ENCODE data around the gene NACAD.
A peak's percentile ranks its signal among the peaks of the same experiment; 100 is the strongest.
"Not testable (repeated sequence)": the region's sequence is repeated elsewhere in the genome, so short reads cannot be mapped to it uniquely, and the experiment has no call there.

The NACAD gene

GRCh38 chr7:45123913-45124710, 35.3 kb upstream of the NACAD start:
- Histone ChIP-seq H3K36me3 (ENCODE audit: control insufficient read depth, insufficient read depth, low read length) (no peaks in the 10 kb centered on the region), H3K4me3 (ENCODE audit: low read length) (no peak overlapping the region), H3K4me1 (ENCODE audit: control insufficient read depth, insufficient read depth, low read length) (no peaks in the 10 kb centered on the region), H3K9ac (ENCODE audit: low read length) (no peak overlapping the region), H3K27ac (ENCODE audit: low read depth, low read length) (no peak overlapping the region), H3K27me3 (ENCODE audit: control insufficient read depth, insufficient read depth, low read length) (no peaks in the 10 kb centered on the region)

GRCh38 chr7:45122975-45123860, 34.4 kb upstream of the NACAD start:
- no peaks in the 10 kb centered on the region for H3K4me1 ChIP-seq (ENCODE audit: control insufficient read depth, insufficient read depth, low read length)
- H3K9ac ChIP-seq (ENCODE audit: low read length), result no peak overlapping the region
- H3K36me3 ChIP-seq (ENCODE audit: control insufficient read depth, insufficient read depth, low read length), result no peaks in the 10 kb centered on the region
- no peaks in the 10 kb centered on the region for H3K27me3 ChIP-seq (ENCODE audit: control insufficient read depth, insufficient read depth, low read length)
- no peak overlapping the region for H3K27ac ChIP-seq (ENCODE audit: low read depth, low read length)
- no peak overlapping the region for H3K4me3 ChIP-seq (ENCODE audit: low read length)

- H3K27ac ChIP-seq (ENCODE audit: low read depth, low read length), result no peak overlapping the region
- H3K4me3 ChIP-seq (ENCODE audit: low read length), result no peak overlapping the region
- no peaks in the 10 kb centered on the region for H3K27me3 ChIP-seq (ENCODE audit: control insufficient read depth, insufficient read depth, low read length)
- H3K4me1 ChIP-seq (ENCODE audit: control insufficient read depth, insufficient read depth, low read length), result no peaks in the 10 kb centered on the region
- no peaks in the 10 kb centered on the region for H3K36me3 ChIP-seq (ENCODE audit: control insufficient read depth, insufficient read depth, low read length)
- no peak overlapping the region for H3K9ac ChIP-seq (ENCODE audit: low read length)
Observed at GRCh38 chr7:45119550-45119949, 30.8 kb upstream of the NACAD start.

- Histone ChIP-seq H3K9ac (ENCODE audit: low read length) (no peak overlapping the region), H3K27me3 (ENCODE audit: control insufficient read depth, insufficient read depth, low read length) (no peaks in the 10 kb centered on the region), H3K4me3 (ENCODE audit: low read length) (no peak overlapping the region), H3K4me1 (ENCODE audit: control insufficient read depth, insufficient read depth, low read length) (no peaks in the 10 kb centered on the region), H3K27ac (ENCODE audit: low read depth, low read length) (no peak overlapping the region), H3K36me3 (ENCODE audit: control insufficient read depth, insufficient read depth, low read length) (no peaks in the 10 kb centered on the region)
Observed at GRCh38 chr7:45118889-45119331, 30.1 kb upstream of the NACAD start.

- Histone ChIP-seq H3K9ac (ENCODE audit: low read length) (no peak overlapping the region), H3K27ac (ENCODE audit: low read depth, low read length) (no peak overlapping the region), H3K4me3 (ENCODE audit: low read length) (no peak overlapping the region), H3K36me3 (ENCODE audit: control insufficient read depth, insufficient read depth, low read length) (no peaks in the 10 kb centered on the region), H3K4me1 (ENCODE audit: control insufficient read depth, insufficient read depth, low read length) (no peaks in the 10 kb centered on the region), H3K27me3 (ENCODE audit: control insufficient read depth, insufficient read depth, low read length) (no peaks in the 10 kb centered on the region)
Observed at GRCh38 chr7:45118292-45118691, 29.5 kb upstream of the NACAD start.

- H3K27ac ChIP-seq (ENCODE audit: low read depth, low read length), result no peak overlapping the region
- no peaks in the 10 kb centered on the region for H3K27me3 ChIP-seq (ENCODE audit: control insufficient read depth, insufficient read depth, low read length)
- H3K4me1 ChIP-seq (ENCODE audit: control insufficient read depth, insufficient read depth, low read length), result no peaks in the 10 kb centered on the region
- no peak overlapping the region for H3K4me3 ChIP-seq (ENCODE audit: low read length)
- no peaks in the 10 kb centered on the region for H3K36me3 ChIP-seq (ENCODE audit: control insufficient read depth, insufficient read depth, low read length)
- no peak overlapping the region for H3K9ac ChIP-seq (ENCODE audit: low read length)
Observed at GRCh38 chr7:45117582-45117981, 28.8 kb upstream of the NACAD start.

GRCh38 chr7:45116048-45116447, 27.3 kb upstream of the NACAD start:
- H3K27ac ChIP-seq (ENCODE audit: low read depth, low read length), result no peak overlapping the region
- H3K36me3 ChIP-seq (ENCODE audit: control insufficient read depth, insufficient read depth, low read length), result no peaks in the 10 kb centered on the region
- H3K4me1 ChIP-seq (ENCODE audit: control insufficient read depth, insufficient read depth, low read length), result no peaks in the 10 kb centered on the region
- no peaks in the 10 kb centered on the region for H3K27me3 ChIP-seq (ENCODE audit: control insufficient read depth, insufficient read depth, low read length)
- no peak overlapping the region for H3K4me3 ChIP-seq (ENCODE audit: low read length)
- no peak overlapping the region for H3K9ac ChIP-seq (ENCODE audit: low read length)

GRCh38 chr7:45114926-45115325, 26.2 kb upstream of the NACAD start:
- Histone ChIP-seq H3K27ac (ENCODE audit: low read depth, low read length) (no peak overlapping the region), H3K36me3 (ENCODE audit: control insufficient read depth, insufficient read depth, low read length) (no peaks in the 10 kb centered on the region), H3K9ac (ENCODE audit: low read length) (no peak overlapping the region), H3K4me3 (ENCODE audit: low read length) (no peak overlapping the region), H3K27me3 (ENCODE audit: control insufficient read depth, insufficient read depth, low read length) (no peaks in the 10 kb centered on the region), H3K4me1 (ENCODE audit: control insufficient read depth, insufficient read depth, low read length) (peaks cover 2% of the 10 kb centered on the region)

GRCh38 chr7:45114257-45114656, 25.5 kb upstream of the NACAD start:
- H3K27ac ChIP-seq (ENCODE audit: low read depth, low read length); H3K36me3 ChIP-seq (ENCODE audit: control insufficient read depth, insufficient read depth, low read length); H3K27me3 ChIP-seq (ENCODE audit: control insufficient read depth, insufficient read depth, low read length); H3K4me3 ChIP-seq (ENCODE audit: low read length); H3K4me1 ChIP-seq (ENCODE audit: control insufficient read depth, insufficient read depth, low read length); H3K9ac ChIP-seq (ENCODE audit: low read length): not testable (repeated sequence)

GRCh38 chr7:45112648-45113047, 23.9 kb upstream of the NACAD start:
- H3K4me1 ChIP-seq (ENCODE audit: control insufficient read depth, insufficient read depth, low read length), result peaks cover 2% of the 10 kb centered on the region
- no peak overlapping the region for H3K9ac ChIP-seq (ENCODE audit: low read length)
- no peak overlapping the region for H3K27ac ChIP-seq (ENCODE audit: low read depth, low read length)
- peaks cover 13% of the 10 kb centered on the region for H3K36me3 ChIP-seq (ENCODE audit: control insufficient read depth, insufficient read depth, low read length)
- no peak overlapping the region for H3K4me3 ChIP-seq (ENCODE audit: low read length)
- no peaks in the 10 kb centered on the region for H3K27me3 ChIP-seq (ENCODE audit: control insufficient read depth, insufficient read depth, low read length)

- peak within 1 kb of the TSS; percentile 83 for H3K9ac ChIP-seq (ENCODE audit: low read length)
- peaks cover 23% of the 10 kb centered on the region for H3K36me3 ChIP-seq (ENCODE audit: control insufficient read depth, insufficient read depth, low read length)
- peak within 1 kb of the TSS; percentile 89 for H3K27ac ChIP-seq (ENCODE audit: low read depth, low read length)
- H3K4me1 ChIP-seq (ENCODE audit: control insufficient read depth, insufficient read depth, low read length), result peaks cover 2% of the 10 kb centered on the region
- H3K27me3 ChIP-seq (ENCODE audit: control insufficient read depth, insufficient read depth, low read length), result no peaks in the 10 kb centered on the region
- peak within 1 kb of the TSS; percentile 97 for H3K4me3 ChIP-seq (ENCODE audit: low read length)
Observed at GRCh38 chr7:45111298-45112223, 22.8 kb upstream of the NACAD start, which contains the start of gene TBRG4. TSS of gene TBRG4 (minus strand) at chr7:45111697. CDS start at chr7:45109237, 2,460 bp downstream.

- Histone ChIP-seq H3K9ac (ENCODE audit: low read length) (no peak overlapping the region), H3K27me3 (ENCODE audit: control insufficient read depth, insufficient read depth, low read length) (no peaks in the 10 kb centered on the region), H3K27ac (ENCODE audit: low read depth, low read length) (no peak overlapping the region), H3K4me3 (ENCODE audit: low read length) (no peak overlapping the region), H3K36me3 (ENCODE audit: control insufficient read depth, insufficient read depth, low read length) (peaks cover 46% of the 10 kb centered on the region), H3K4me1 (ENCODE audit: control insufficient read depth, insufficient read depth, low read length) (peaks cover 2% of the 10 kb centered on the region)
Observed at GRCh38 chr7:45108863-45109262, 20.1 kb upstream of the NACAD start.

Measured in rectal smooth muscle tissue (tissue), 1 donor.